Measurements from ENCODE around the gene SS18L1. TPM values are rescaled to one million over a fixed set of nuclear protein-coding genes. Genes with fewer than 3 reads are reported as not detected.

SS18L1 gene
- total and polyA plus RNA-seq, 10 of the 15 experiments (the other 5 are each of a cell fraction or from before 2014, with no cell fraction given) = 1.8 to 20.0 (median 6.6) TPM

GRCh38 chr20:62151225-62151624 lies 7.7 kb downstream of the SS18L1 start:
- FAIRE-seq (no peak), DNase-seq (ENCODE audit: low read depth, low spot score) (no peak), ATAC-seq (no peak)
- H4K20me1 ChIP-seq (ENCODE audit: control insufficient read depth, insufficient read depth) = no peaks in the 10 kb centered on the region; the same call in 1 of the 2 replicates
- WGBS (ENCODE audit: insufficient coverage, insufficient replicate concordance, low lambda C conversion rate, missing lambda C conversion rate) = 92% methylated on average over 11 of the region's 11 CpGs
- H2AFZ ChIP-seq (ENCODE audit: control insufficient read depth, low read depth, low read length) = no peak overlapping the region
- ChIA-PET RAD21 (ENCODE audit: unreplicated experiment) (no interaction called here), POLR2A (no interaction called here), CTCF (no interaction called here), SMC1A (ENCODE audit: uncharacterized antibody, unreplicated experiment) (no interaction called here)
- H3K9me3 ChIP-seq (replicated peaks; ENCODE audit: control insufficient read depth, insufficient read depth, low read length) = no peaks in the 10 kb centered on the region; the same call in 2 of the 3 replicates
- H3K9ac ChIP-seq (ENCODE audit: control insufficient read depth, insufficient read depth, low read length) = no peak overlapping the region
- no peak overlapping the region for H3K27ac ChIP-seq (ENCODE audit: control insufficient read depth, insufficient read depth)
- H3K4me3 ChIP-seq = no peak overlapping the region
- H3K79me2 ChIP-seq (ENCODE audit: control insufficient read depth, insufficient read depth, low read length) = peaks cover 19% of the 10 kb centered on the region
- in situ Hi-C loops (cut with MboI) = no loop called here
- TF ChIP-seq BHLHE40 (IDR thresholded peaks at IDR 0.05; ENCODE audit: borderline replicate concordance in 1 of 2, low read depth in 2 of 2, low read length in 1 of 2) (no peak), REST (IDR thresholded peaks at IDR 0.05; ENCODE audit: low read depth, low read length) (no peak), PAX8 (IDR thresholded peaks at IDR 0.05) (no peak), BCL11A (IDR thresholded peaks at IDR 0.05; ENCODE audit: low read depth, low read length) (no peak), SREBF2 (IDR thresholded peaks at IDR 0.05; ENCODE audit: low read length) (no peak)
- peaks cover 5 to 8% of the 10 kb centered on the region in 2 experiments; a peak in 3 of 4 replicates for H3K36me3 ChIP-seq (ENCODE audit: control insufficient read depth in 2 of 2, insufficient read depth in 2 of 2, low read length in 1 of 2)
- H3K4me2 ChIP-seq (ENCODE audit: control insufficient read depth, insufficient read depth) = no peak overlapping the region
- H3K4me1 ChIP-seq (ENCODE audit: control insufficient read depth, insufficient read depth, low read length) = no peaks in the 10 kb centered on the region
- intact Hi-C loops (cut with micrococcal nuclease; ENCODE audit: unreplicated experiment) = no loop called here
- no peaks in the 10 kb centered on the region for H3K27me3 ChIP-seq (replicated peaks in 1 of 2; ENCODE audit: control insufficient read depth in 2 of 2, insufficient read depth in 2 of 2, low read length in 1 of 2)
- no TSS peak for BruUV-seq (replicated peaks)
